ENCODE results near the gene B3GAT3.

DNA sequence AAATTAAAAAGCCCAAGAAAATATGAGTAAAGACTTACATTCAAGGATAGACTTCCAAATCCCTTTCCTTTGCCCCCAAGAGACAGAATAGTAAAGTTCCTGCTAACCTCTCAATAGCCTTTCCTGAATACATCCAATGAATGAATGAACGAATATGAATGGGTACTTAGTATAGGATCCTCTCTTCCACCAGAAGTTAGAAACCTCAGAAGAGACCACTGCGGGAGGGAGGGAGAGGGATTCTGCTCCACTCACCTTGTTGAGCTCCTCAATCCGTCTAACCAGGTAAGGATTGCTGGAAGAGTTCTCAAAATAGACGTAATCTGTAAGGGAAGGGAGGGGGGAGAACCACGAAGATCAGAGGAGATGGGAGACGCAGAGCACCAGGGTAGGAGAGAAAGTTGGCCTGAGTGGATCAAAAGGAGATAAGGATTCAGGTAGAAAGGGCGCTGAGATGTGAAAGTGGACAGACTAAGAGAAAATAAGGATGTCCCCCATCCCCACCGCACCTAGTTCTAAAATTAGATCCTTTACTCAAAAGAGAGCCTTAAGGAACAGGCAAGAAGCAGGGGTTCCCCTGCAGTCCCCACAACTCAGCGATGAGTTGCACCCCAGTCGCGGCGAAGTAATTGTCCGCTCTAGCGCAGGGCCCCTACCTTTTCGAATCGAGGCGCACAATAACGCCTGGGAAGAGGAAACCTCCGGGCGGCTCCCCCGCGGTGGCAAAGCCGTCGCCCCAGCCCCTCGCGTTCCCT is 21.2 kb downstream of the B3GAT3 start:
- TF ChIP-seq EZH2 (IDR thresholded peaks at IDR 0.05) (no peak), POLR2AphosphoS5 (IDR thresholded peaks at IDR 0.05; ENCODE audit: borderline replicate concordance, low read depth, low read length) (no peak)

Data from SK-N-MC (cell line).